Right kidney (tissue), 1 donor: ENCODE results near the gene KPNA4.

Experiments
- DNase-seq: peaks from one replicate; pipeline ENCODE4 v3.0.0-alpha.2; 2016

The KPNA4 gene

GRCh38 chr3:160450846-160451245 is 114.5 kb downstream of the KPNA4 start:
- no peak for DNase-seq

DNA sequence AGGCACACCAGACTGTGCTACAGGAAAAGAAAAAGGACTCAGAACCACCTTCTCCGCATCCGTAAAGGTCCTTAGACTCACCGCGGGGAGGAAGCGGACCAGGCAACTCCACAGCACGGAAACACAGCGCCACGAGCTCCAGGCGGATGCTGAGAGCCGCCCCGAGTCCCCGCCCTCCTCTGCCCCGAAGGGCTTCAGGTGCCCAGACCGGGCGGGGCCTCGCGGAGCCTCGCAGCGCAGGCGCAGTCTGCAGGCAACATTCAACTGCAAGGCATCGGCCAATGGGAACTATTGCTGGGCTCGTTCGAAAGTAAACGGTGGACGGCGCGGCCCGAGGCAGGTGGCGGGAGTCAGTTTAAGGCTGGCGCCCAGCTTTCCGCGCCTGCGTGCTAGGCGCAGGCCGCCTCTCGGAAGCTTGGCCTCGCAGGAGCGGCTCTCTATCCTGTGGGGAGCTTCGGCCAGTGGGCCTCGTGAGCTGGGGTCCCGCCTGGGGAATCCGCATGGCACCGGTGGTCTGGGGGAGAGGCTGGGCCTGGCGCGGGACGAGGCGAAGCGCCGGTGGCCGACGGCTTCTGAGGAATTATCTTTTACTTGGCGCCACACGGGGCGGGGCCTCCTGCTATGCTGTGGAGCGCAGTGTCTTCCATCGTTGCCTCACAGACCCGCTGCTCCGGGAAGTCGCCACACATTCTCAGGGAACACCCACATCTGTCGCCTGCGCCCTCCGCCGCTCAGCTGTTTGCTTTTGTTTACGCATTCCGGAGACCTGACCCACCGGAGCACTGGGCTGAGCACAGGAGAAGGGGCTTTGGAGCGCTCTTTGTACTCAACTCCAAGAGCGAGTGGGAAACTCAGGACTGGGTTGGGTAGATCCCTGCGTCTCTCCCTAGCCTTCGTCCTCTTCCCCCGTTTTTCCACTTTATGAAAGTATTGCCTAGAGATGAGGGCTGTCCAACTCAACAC is 115.5 kb downstream of the KPNA4 start, which contains the start of gene TRIM59:
Gene TRIM59, minus strand, starts transcription at position 151 of the 963 bp plus-strand sequence. CDS start 10,603 bp downstream, outside the sequence.
- peak; percentile 97 for DNase-seq

DNA sequence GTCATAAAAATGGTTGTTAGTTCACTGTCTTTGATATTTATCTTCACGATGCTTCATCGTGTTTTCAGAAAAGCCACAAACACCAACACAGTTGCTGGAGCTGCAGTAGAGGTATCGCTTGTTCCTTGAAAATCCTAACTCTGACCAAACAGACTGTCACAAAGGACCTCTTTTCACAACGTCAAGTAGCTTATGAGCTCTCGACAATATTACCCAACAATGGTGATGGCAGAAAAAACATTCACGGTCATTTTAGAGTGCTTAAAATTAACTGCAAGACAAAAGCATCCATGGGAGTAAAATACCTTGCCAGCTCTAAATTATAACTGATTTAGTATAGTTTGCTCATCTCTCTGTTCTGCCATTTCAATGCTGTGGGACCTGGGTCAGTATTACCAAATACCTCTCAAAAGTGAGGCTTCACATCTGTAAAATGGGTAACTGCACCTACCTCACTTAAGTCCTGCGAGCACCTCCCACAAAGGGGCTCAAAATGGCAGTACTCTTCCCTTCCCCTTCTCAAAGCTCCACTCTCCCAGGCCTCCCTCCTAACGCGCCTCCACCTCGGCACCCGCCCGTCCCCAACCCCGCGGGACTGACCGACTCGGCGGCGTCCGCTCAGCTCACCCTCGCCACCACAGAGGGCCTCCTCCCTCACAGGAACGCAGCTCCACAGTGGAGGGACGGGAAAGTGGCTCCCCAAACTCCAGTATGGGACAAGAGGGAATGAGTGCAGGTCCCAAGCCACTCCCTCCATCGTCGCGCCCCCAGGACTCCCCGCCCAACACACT is 116.3 kb downstream of the KPNA4 start:
- no peak for DNase-seq

- DNase-seq, result no peak
These were observed 117.8 kb downstream of the KPNA4 start for GRCh38 chr3:160447544-160447943.

GRCh38 chr3:160446522-160447056 is 118.8 kb downstream of the KPNA4 start:
- DNase-seq, result no peak

DNA sequence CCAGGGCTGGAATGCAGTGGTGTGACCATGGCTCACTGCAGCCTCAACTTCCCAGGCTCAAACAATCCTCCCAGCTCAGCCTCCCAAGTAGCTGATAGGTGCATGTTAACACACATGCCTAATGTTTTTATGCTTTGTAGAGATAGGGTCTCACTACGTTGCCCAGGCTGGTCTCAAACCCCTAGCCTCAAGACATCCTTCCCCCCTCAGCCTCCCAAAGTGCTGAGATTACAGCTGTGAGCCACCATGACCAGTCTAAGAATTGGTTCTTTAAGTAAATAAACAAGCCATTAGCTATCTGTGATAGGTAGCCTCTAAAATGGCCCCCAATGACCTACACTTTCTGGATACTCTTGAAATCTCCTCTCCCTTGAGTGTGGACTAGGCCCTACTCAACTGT is 119.5 kb downstream of the KPNA4 start:
- no peak for DNase-seq
